ENCODE measurements around the gene NABP2. TPM values are rescaled to one million over a fixed set of nuclear protein-coding genes. Genes with fewer than 3 reads are reported as not detected.

NABP2 gene
- total RNA-seq, 1 experiment from 2014 or later, result 98.6 TPM

GRCh38 chr12:56234746-56235436, 10.7 kb downstream of the NABP2 start:
- CTCF ChIA-PET, result no interaction called here
- BruUV-seq (replicated peaks), result no TSS peak
- Histone ChIP-seq H2AFZ (ENCODE audit: low read length) (no peak overlapping the region), H3K4me1 (ENCODE audit: insufficient read depth, low read length) (no peaks in the 10 kb centered on the region), H3K9ac (ENCODE audit: low read length) (no peak overlapping the region), H3K27ac (ENCODE audit: low read length) (no peak overlapping the region), H4K20me1 (ENCODE audit: low read length) (no peaks in the 10 kb centered on the region), H3K79me2 (ENCODE audit: low read length) (no peaks in the 10 kb centered on the region), H3K36me3 (ENCODE audit: low read depth, low read length) (no peaks in the 10 kb centered on the region), H3K4me3 (ENCODE audit: low read length) (no peak overlapping the region), H3K9me2 (replicated peaks; ENCODE audit: low read length) (no peaks in the 10 kb centered on the region), H3K27me3 (ENCODE audit: low read length) (no peaks in the 10 kb centered on the region), H3K9me3 (ENCODE audit: low read length) (no peaks in the 10 kb centered on the region), H3K4me2 (ENCODE audit: low read length) (no peak overlapping the region), H3F3A (ENCODE audit: low read length, unreplicated experiment) (no peaks in the 10 kb centered on the region)
- ATAC-seq (no peak), DNase-seq (no peak)
- intact Hi-C loops (cut with micrococcal nuclease), result no loop called here
- no peak for TF ChIP-seq EZH2phosphoT487 (IDR thresholded peaks at IDR 0.05; ENCODE audit: borderline replicate concordance, low read length)
- POLR2A ChIA-PET (ENCODE audit: unreplicated experiment), result no interaction called here

GRCh38 chr12:56236091-56236490, 11.9 kb downstream of the NABP2 start:
- Histone ChIP-seq H3K4me3 (ENCODE audit: low read length) (no peak overlapping the region), H3K79me2 (ENCODE audit: low read length) (no peaks in the 10 kb centered on the region), H3K9ac (ENCODE audit: low read length) (no peak overlapping the region), H4K20me1 (ENCODE audit: low read length) (no peaks in the 10 kb centered on the region), H3K9me3 (ENCODE audit: low read length) (no peaks in the 10 kb centered on the region), H3F3A (ENCODE audit: low read length, unreplicated experiment) (no peaks in the 10 kb centered on the region), H3K4me1 (ENCODE audit: insufficient read depth, low read length) (no peaks in the 10 kb centered on the region), H3K36me3 (ENCODE audit: low read depth, low read length) (no peaks in the 10 kb centered on the region), H2AFZ (ENCODE audit: low read length) (no peak overlapping the region), H3K27ac (ENCODE audit: low read length) (no peak overlapping the region), H3K27me3 (ENCODE audit: low read length) (no peaks in the 10 kb centered on the region), H3K9me2 (replicated peaks; ENCODE audit: low read length) (no peaks in the 10 kb centered on the region), H3K4me2 (ENCODE audit: low read length) (no peak overlapping the region)
- POLR2A ChIA-PET (ENCODE audit: unreplicated experiment), result interaction anchor here (0.6 kb wide), 1 partner anchor 80 kb away, joined by 3 read pairs; the partner anchor contains the start of gene CNPY2
- CTCF ChIA-PET, result no interaction called here
- BruUV-seq (replicated peaks), result no TSS peak
- ATAC-seq, result no peak
- no peak for TF ChIP-seq EZH2 (IDR thresholded peaks at IDR 0.05; ENCODE audit: low read length, unreplicated experiment)
- intact Hi-C loops (cut with micrococcal nuclease), result no loop called here
- no peak for DNase-seq

- ATAC-seq, result no peak
- BruUV-seq (replicated peaks), result no TSS peak
- ChIA-PET CTCF (no interaction called here), POLR2A (ENCODE audit: unreplicated experiment) (no interaction called here)
- no peak for DNase-seq
- Histone ChIP-seq H2AFZ (ENCODE audit: low read length) (no peak overlapping the region), H3K27ac (ENCODE audit: low read length) (no peak overlapping the region), H3K9me2 (replicated peaks; ENCODE audit: low read length) (no peaks in the 10 kb centered on the region), H3K27me3 (ENCODE audit: low read length) (no peaks in the 10 kb centered on the region), H3K4me2 (ENCODE audit: low read length) (no peak overlapping the region), H3K9ac (ENCODE audit: low read length) (no peak overlapping the region), H3K36me3 (ENCODE audit: low read depth, low read length) (peaks cover 5% of the 10 kb centered on the region; the same call in 1 of the 2 replicates), H3K4me1 (ENCODE audit: insufficient read depth, low read length) (no peaks in the 10 kb centered on the region), H3K9me3 (ENCODE audit: low read length) (no peaks in the 10 kb centered on the region), H3K4me3 (ENCODE audit: low read length) (no peak overlapping the region), H4K20me1 (ENCODE audit: low read length) (no peaks in the 10 kb centered on the region), H3F3A (ENCODE audit: low read length, unreplicated experiment) (no peaks in the 10 kb centered on the region), H3K79me2 (ENCODE audit: low read length) (no peaks in the 10 kb centered on the region)
- TF ChIP-seq CTCF (conservative IDR thresholded peaks at IDR 0.05; ENCODE audit: low read depth, low read length) (no peak), EZH2phosphoT487 (IDR thresholded peaks at IDR 0.05; ENCODE audit: borderline replicate concordance, low read length) (no peak), EZH2 (IDR thresholded peaks at IDR 0.05; ENCODE audit: low read length, unreplicated experiment) (no peak)
- intact Hi-C loops (cut with micrococcal nuclease), result no loop called here
These were observed 12.8 kb downstream of the NABP2 start for GRCh38 chr12:56236985-56237384.

All from PC-3 (cell line).